Transverse colon (tissue), 4 donors: ENCODE measurements around the gene PPP3CA. TPM values are rescaled to one million over a fixed set of nuclear protein-coding genes. Genes with fewer than 3 reads are reported as not detected.

Source experiments
- DNase-seq: peaks from one replicate; pipeline ENCODE4 v3.0.0-alpha.2; 2019
- H3K27ac ChIP-seq, 4 donors: fragments of 200-600 bp; sonication (generic); 2 replicates each; pipeline ENCODE4 v1.5.1; 2016 to 2018; ENCODE audit warnings: inconsistent platforms in 4 of 4
- H3K27me3 ChIP-seq: fragments of 200-600 bp; sonication (generic); 2 replicates; pipeline ENCODE4 v1.5.1; 2017; ENCODE audit warnings: inconsistent platforms
- H3K36me3 ChIP-seq, 4 donors: fragments of 200-600 bp; sonication (generic); 2 replicates each; pipeline ENCODE4 v1.5.1; 2017 to 2019; ENCODE audit warnings: inconsistent platforms in 4 of 4
- H3K4me1 ChIP-seq, 4 donors: fragments of 200-600 bp; sonication (generic); 2 replicates each; pipeline ENCODE4 v1.5.1; 2017 to 2020; ENCODE audit warnings: inconsistent platforms in 4 of 4
- H3K4me3 ChIP-seq, 4 donors: fragments of 200-600 bp; sonication (generic); 1 replicate in 1 of 4; 2 replicates in 3 of 4; pipeline versions ENCODE4 v1.5.1 to v1.6.1; 2017 to 2019; ENCODE audit warnings: inconsistent platforms in 4 of 4
- H3K9me3 ChIP-seq, 2 donors: fragments of 200-600 bp; sonication (generic); 2 replicates each; pipeline ENCODE4 v1.5.1; 2017 to 2019; ENCODE audit warnings: inconsistent platforms in 2 of 2
- EP300 ChIP-seq: sonication (generic); formaldehyde crosslinking; IDR thresholded peaks from one replicate; pipeline ENCODE4 v1.6.1; 2017; ENCODE audit warnings: antibody characterized with exemption, low read depth
- POLR2A ChIP-seq: fragments of 450-650 bp; IDR thresholded peaks from one replicate; pipeline ENCODE4 v1.6.1; 2016; ENCODE audit warnings: antibody characterized with exemption, mild to moderate bottlenecking, moderate library complexity
- POLR2AphosphoS5 ChIP-seq, 3 donors: sonication (generic); formaldehyde crosslinking; IDR thresholded peaks; one replicate each; pipeline ENCODE4 v1.6.1; 2016; ENCODE audit warnings: antibody characterized with exemption in 3 of 3
- WGBS, 2 donors: methylation state at CpG; one replicate each; pipeline ENCODE4 v1.1.5; 2018; ENCODE audit warnings: low coverage in 1 of 2; 5-methylcytosine and 5-hydroxymethylcytosine counted together
- in situ Hi-C, 4 donors: fragments of 200-750 bp; cut with MboI; loops; one replicate each; pipeline versions ENCODE4 v1.15.0 to v1.15.1; 2017; ENCODE audit warnings: low sequenced_read_pairs in 3 of 4, low pct_ligation_motif_present in 1 of 4, low pct_unique_long_range_greater_than_20kb in 1 of 4
- intact Hi-C: fragments of 100-400 bp; cut with DNase I; formaldehyde crosslinking; loops from one replicate; pipeline ENCODE4 v1.15.1; 2023; ENCODE audit warnings: low total_unique reads
- small RNA-seq, 4 donors: library from RNA; depleted of rRNA; stranded (forward); fragments of <200 nt; gene quantifications; one replicate each; pipeline ENCODE3, GENCODE V24; 2016
- total RNA-seq, 4 donors: library from RNA; depleted of rRNA; stranded (reverse); fragments of >200 nt; gene quantifications; one replicate each; pipeline ENCODE4 v1.1.0, GENCODE V29; 2016
- TF ChIP-seq, protein P1 (sequence below), 5 experiments: fragments of 200-600 bp in 3 of 5; fragments of 450-650 bp in 2 of 5; sonication (generic) in 3 of 5; IDR thresholded peaks; 1 replicate in 2 of 5; 2 replicates in 3 of 5; pipeline ENCODE4 v1.5.1; 2016 to 2017; ENCODE audit warnings: antibody characterized with exemption in 5 of 5, inconsistent platforms in 3 of 5, mild to moderate bottlenecking in 2 of 5, moderate library complexity in 1 of 5

Gene PPP3CA
- total RNA-seq, 4 donors from 2014 or later, result 29.2 to 50.7 (median 37.7) TPM

DNA sequence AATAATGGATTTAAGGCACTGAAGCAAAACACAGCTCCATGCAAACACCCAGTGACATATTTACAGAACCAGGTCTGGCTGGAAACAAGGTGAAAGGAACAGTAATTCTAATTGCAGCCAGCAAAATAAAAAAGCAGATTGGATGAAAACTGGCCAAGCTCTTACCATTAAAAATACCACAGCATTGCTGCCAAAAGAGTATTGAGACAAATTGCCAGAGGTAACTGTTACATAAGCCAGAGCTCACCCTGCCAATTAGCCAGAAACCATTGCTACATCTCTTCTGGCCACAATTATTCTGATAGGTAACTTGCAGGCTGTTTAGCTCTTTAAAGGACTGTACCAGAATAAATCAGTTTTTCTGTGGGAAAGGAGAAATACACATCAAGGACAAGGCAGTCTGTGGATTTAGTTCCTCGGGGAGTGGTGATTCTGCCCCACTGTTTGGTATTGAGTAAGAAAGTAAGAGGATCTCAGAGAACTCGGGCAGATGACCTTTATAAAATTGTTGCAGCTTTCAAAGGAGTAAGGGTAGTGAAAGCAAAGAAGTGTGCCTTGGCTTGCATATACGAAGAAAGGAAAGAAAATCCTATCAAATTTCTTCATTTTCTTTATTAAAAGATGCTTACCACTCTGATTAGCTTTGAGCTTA, 369.5 kb downstream of the PPP3CA start:
- WGBS, 2 donors, result 76 to 78% methylated on average over 3 of the region's 3 CpGs
- in situ Hi-C loops, result no loop called here
- peak in 1 of 3 donors; percentile 35 for TF ChIP-seq POLR2AphosphoS5 (IDR thresholded peaks at IDR 0.05)
- TF ChIP-seq, protein P1, sequence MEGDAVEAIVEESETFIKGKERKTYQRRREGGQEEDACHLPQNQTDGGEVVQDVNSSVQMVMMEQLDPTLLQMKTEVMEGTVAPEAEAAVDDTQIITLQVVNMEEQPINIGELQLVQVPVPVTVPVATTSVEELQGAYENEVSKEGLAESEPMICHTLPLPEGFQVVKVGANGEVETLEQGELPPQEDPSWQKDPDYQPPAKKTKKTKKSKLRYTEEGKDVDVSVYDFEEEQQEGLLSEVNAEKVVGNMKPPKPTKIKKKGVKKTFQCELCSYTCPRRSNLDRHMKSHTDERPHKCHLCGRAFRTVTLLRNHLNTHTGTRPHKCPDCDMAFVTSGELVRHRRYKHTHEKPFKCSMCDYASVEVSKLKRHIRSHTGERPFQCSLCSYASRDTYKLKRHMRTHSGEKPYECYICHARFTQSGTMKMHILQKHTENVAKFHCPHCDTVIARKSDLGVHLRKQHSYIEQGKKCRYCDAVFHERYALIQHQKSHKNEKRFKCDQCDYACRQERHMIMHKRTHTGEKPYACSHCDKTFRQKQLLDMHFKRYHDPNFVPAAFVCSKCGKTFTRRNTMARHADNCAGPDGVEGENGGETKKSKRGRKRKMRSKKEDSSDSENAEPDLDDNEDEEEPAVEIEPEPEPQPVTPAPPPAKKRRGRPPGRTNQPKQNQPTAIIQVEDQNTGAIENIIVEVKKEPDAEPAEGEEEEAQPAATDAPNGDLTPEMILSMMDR (IDR thresholded peaks at IDR 0.05), result no peak
- no peaks in the 10 kb centered on the region for H3K27me3 ChIP-seq
- no peak overlapping the region for H3K4me3 ChIP-seq
- no peaks in the 10 kb centered on the region for H3K9me3 ChIP-seq
- intact Hi-C loops, result no loop called here
- H3K4me1 ChIP-seq, result no peaks in the 10 kb centered on the region
- H3K36me3 ChIP-seq, result no peaks in the 10 kb centered on the region
- DNase-seq, result no peak
- H3K27ac ChIP-seq, result peak overlapping the region in 2 of 4 donors; percentile 1 to 35

DNA sequence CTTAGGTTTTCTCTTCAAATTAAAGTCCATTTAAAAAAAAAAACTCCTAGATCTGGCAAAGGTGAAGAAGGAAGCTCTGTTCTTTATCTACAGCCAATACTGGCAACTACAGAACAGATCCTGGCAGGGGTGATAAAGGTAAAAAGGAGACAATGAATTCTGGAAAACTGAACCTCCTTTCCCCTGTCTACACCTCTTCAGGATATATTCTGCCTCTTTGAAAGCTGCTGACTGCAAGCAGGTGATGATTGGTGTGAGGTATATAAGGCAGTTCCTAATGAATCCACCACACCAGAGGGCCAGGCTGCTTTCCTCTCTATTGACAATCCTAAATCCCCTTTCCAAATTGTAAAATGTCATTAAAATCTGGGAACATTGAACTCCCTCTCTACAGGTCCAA, 370.1 kb downstream of the PPP3CA start:
- Histone ChIP-seq H3K36me3 (no peaks in the 10 kb centered on the region), H3K27ac (peak overlapping the region in 2 of 4 donors; percentile 1 to 35), H3K4me3 (no peak overlapping the region), H3K9me3 (no peaks in the 10 kb centered on the region), H3K4me1 (no peaks in the 10 kb centered on the region), H3K27me3 (no peaks in the 10 kb centered on the region)
- TF ChIP-seq POLR2A (no peak), EP300 (no peak), POLR2AphosphoS5 (IDR thresholded peaks at IDR 0.05) (no peak)
- TF ChIP-seq, protein P1 (IDR thresholded peaks at IDR 0.05), result no peak
- no peak for DNase-seq
- in situ Hi-C loops, result no loop called here
- intact Hi-C loops, result no loop called here

Small RNA genes within 50 kb of the gene (small RNA-seq; reads per million reads assigned to genes)
- 0.24 to 2.8 (median 1.5) reads per million in 4 donors for gene MIR1255A
- 0 reads per million in 4 donors for gene MIR8066
